HG02885 (cell line): ENCODE results near the gene FNDC5.

Source experiments
- ATAC-seq: cut with Tn5 transposase; IDR thresholded peaks from one replicate; pipeline ENCODE4 v1.9.1; 2021; ENCODE audit warnings: mild to moderate bottlenecking; ENCODE audit not compliant: unreplicated experiment, poor library complexity

The FNDC5 gene

DNA sequence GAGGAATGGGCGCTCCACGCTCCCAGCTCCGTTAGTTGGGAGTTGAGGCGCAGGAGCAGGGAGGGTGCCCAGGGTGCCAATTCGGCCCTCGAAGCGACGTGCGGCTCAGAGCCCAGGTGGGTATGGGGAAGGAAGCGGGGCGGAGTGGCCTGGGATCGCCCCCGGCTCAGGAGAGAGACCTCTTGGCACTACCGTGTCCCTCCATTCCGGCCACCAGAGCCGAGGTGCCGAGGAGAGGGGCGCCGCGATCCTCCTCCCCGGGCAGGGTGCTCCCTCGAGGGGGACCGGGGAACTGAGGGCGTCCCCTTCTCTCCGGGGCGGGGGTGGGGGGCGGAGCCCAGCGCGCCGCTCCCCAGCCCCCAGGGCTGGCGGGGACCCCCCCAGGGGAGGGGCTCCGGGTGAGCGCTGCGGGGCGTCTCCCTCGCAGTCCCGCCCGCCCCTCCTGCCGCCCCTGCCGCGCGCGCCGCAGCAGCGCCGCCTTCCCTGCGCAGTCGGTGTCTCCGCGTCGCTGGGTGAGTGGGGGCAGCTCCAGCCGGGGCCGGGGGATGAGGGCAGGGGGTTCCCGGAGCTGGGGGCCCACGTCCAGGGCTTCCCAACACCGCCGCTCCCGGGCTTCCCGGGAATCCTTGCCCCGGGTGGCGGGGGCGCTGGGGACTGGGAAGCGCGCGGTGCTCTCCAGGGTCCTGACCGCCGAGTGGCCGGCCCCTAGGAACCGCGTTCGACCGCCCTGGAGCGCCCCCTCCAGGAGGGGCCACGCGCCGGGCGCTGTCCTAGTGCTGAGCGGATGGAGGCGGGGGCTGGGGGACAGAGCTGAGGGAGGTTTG, 15.5 kb upstream of the FNDC5 start, which contains the start of gene HPCA:
Gene HPCA, plus strand, starts transcription at position 488 of the 824 bp plus-strand sequence. CDS start 2,408 bp downstream, outside the sequence.
- no peak for ATAC-seq

DNA sequence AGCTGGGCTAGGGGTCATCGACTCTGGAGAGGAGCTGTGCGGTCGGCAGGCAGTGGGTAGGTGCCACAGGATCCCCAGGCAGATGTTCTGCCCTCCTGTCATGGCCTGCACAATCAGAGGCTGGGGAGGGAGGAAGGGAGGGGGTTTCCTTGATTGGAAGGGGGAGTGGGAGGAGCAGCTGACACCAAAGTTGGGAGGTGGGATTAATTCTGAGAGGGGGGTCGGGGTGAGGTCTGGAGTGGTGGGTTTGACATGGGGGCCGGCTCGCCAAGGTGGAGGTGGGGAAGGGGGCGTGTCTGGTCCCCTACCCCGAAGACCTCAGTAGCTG, 14.9 kb upstream of the FNDC5 start:
- no peak for ATAC-seq

GRCh38 chr1:32884726-32885125, 14.0 kb upstream of the FNDC5 start:
- ATAC-seq, result no peak

- ATAC-seq, result no peak
These were observed 13.3 kb upstream of the FNDC5 start for GRCh38 chr1:32884032-32884372.

GRCh38 chr1:32883338-32884031, 12.8 kb upstream of the FNDC5 start:
- ATAC-seq, result no peak

DNA sequence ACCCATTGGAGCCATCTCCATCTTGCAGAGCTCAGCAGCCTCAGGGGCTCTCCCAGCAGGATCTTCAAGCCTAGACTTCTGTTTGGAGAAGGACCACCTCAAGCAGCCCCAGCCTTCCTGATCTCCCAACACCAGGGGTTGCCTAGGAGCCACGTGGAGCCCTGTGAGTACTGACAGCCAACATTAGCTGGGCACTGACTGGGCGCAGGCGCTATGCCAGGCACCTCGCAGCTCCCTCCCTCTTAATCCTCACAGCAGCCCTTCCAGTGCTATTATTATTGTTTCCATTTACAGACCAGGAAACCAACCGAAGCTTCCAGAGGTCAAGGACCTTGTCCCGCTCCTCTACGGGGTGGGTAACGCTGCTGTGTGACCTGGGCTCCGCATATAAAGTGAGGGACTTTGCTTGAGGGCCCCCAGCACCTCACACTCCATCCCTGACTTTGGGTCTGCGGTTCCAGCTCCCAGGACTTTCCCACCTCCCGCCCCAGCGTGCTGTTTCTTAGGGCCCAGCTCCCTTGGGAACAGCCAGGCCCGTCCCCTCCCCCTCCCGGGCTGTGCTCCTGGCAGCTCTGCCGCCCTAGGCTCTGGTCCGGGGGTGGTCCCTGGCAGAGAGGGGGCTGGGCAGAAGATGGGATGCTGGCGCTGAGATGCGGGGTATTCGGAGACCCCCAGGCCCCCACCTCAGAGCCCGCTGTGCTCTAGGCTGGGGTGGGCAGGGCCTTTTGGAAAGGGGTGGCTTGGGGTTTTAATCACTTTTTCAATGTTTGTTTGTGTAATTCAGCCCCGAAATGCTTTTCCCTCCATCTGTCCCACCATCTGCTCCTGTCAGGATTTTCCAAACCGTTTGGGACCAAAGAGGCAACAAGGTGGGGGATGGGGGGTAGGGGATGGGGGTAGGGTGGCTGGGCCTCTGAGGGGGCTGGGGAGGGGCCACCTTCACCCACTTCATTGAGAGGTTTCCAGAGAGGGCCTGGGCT, 11.4 kb upstream of the FNDC5 start:
- no peak for ATAC-seq

DNA sequence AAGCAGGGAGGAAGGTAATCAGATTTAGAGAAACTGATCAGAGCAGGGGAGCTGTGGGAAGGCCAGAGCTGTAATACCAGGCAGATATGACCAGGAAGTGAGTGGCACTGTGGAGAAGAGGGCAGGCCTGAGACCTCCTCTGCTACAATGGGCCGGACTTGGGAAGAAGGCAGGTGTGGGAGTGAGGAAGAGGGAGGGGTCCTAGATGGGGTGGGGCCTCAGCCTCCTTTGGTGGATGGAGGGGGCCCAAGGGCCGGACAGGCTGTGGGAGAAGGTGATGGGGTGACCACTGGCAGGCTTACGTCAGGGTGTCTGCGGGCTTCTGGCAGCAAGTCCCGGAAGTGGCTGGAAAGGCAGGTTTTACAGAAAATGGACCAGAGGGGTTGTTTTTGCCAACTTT, 10.6 kb upstream of the FNDC5 start:
- no peak for ATAC-seq

DNA sequence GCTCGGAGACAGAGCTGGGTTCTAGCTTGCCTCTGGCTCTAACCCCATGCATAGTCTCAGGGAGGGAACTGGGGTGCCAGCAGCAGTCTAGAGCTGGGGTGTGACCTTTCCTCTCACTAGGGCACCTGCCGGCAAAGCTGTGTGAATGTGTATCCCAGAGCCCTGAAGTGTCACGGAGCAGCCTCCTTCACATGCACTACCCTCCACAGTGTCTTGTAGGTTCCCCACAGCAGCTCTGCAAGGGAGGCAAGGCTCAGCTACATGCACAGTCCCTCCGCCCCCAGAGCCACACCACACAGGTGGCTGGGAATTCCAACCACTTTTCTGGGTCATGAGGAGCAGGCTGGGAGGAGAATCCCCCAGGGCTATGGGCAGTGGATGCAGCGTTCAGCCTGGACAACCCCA, 7.9 kb upstream of the FNDC5 start:
- ATAC-seq, result no peak

DNA sequence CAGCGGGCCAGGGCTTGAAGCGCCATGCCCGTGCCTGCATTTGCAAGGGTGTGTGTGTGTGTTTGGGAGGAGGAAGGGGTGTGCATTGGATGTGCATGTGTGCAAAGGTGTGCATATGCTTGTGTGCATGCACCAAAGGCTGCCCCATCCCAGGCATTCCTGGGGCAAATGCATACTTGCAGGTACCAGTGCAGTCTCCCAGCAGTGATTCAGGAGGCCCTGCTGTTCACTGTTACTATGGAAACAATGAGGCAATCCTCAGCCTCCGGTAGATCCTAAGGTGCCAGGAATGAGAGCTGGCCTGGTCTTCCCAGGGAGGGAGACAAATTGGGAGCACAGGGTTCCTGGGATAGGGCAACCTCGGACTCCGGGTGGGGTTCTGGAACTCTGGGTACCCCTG, 7.5 kb upstream of the FNDC5 start:
- ATAC-seq, result no peak

DNA sequence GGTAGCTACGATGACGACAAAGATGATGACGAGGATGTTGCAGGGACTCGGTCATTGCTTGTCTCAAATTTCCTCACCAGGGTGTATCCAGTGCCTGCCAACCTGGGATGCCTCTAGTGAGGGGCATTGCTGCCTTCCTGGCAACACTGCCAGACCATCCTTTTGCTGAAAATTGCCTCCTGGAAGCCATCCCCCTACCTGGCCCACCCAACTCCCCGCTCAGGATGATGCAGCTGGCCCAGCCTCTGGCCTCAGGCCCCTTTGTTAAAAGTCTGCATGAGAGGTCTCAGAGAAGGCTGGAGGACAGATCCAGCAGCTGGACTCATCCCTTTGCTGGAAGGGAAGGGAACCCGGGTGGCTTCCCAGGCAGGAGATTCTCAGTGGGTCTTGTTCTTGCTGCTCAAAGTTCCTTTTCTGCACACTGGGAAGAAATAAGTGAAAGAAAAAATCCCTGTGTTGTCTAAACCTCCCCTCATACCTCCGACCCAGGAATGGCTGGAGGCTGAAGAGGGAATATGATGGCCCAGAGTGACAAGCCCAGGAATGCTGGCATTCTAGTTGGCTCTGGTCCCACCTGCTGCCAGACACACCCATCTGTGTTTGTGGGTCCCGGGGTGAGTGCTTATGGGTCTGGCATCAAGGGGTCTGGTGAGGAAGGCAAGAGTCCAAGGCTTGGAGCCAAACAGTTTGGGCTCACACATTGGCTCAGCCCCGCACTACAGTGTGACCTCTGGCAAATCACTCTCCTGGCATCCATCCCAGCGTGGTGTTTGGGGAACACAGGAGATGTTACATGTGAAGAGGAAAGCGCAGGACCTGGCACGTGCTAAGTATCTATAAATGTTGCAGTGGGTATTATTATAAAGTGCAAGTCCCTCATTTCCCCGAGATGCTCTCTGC, 6.7 kb upstream of the FNDC5 start:
- ATAC-seq, result no peak

GRCh38 chr1:32876341-32877210, 5.9 kb upstream of the FNDC5 start:
- ATAC-seq, result peak; percentile 45

DNA sequence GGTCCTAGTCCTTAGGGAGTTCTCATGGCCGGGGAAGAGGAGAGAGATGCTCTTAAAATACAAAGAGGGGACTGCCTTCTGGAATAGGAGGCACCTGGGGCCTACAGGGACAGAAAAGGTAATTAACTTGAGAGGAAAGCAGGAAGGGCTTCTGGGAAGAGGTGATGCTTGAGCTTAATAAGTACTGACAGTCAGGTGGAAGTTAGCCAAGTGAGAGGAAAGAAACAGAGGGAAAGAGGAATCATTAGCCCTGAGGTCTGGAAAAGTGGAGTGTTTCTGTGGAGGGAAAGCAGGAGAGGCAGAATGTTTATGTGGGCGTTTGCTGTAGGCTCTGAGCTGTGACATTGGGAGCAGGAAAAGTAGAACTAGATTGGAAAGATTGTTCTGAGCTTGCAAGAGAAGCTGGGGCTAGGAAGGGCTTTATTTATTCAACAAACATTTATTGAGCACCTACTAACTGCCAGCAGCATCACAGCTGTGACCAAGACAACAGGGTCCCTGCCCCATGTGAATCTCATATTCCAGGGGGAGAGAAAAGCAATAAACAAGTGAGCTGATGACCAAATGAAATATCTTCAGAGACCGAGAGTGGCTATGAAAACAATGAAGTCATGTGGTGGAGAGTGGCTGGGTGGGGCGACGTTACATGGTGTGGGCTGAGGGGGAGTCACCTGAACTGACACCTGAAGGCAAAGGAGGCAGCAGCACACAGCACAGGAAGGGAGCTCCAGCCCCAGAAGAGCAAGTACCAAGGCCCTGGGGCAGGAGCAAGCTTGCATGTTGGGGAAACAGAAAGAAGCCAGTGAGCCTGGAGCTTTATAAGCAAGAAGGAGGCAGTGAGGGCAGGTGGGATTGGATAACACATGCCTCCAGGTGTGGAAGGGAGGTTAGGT, 4.4 kb upstream of the FNDC5 start:
- no peak for ATAC-seq

DNA sequence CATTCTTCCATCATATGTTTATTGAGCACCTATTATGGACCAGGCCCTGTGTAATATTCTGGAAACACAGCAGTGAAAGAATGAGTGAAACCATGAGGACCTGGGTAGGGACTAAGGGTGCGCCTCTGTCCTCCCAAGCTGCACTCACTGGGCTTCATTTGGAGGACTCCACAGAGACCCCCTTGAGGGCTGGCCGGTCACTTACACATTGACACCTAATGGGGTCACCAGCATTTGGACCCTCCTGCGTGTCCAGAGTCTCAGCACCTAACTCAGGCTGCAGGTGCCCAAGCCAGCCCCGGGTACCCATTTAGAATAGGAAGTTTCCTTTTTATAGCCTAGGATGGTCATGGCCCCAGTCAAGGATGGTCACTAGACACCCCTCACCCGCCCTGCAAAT, 2.8 kb upstream of the FNDC5 start:
- no peak for ATAC-seq

DNA sequence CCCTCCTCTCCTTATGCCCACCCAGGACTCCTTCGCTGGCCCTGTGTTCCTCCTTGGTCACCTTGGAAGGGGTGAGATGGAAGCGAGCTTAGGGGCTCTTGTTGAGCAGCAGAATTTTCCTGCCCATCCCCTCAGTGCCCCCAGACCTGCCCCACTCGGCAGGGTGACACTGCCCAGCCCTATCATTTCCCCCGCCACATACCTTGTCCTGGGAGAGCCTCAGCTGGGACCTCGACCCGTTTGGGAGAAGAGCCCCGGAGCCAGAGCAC, 1.4 kb upstream of the FNDC5 start:
- ATAC-seq, result no peak

GRCh38 chr1:32871364-32872191, 866 bp upstream of the FNDC5 start:
- no peak for ATAC-seq

DNA sequence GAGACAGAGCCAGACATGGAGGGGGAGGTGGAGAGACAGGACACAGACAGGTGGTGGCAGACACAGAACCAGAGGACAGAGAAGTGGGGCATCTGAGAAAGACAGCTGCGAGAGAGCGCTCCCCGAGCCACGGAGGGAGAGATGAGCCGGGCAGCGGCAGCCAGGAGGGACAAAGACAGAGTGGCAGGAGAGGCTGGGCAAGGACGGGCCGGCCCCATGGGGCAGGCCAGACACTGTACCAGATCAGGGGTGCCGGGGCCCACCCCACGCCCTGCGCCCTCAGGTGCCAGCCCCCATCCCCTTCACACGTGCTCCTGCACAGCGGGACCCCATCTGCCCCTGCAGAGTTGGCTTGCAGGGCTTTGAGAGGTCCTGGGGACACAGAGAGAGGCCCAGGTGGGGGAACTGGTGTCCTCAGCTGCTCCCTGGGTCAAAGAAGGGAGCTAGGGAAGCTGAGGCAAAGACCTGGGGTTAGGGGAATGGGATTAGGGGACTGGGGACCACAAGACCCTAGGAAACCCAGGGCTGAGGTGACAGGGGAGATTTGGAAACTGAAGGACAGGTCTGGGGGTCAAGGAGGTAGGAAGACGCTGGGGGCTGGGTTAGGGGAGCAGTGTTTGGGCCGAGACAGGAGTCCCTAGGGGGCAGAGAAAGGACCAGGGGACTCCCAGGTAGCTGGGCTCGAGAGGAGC, 643 bp downstream of the FNDC5 start:
- no peak for ATAC-seq
